ENCODE measurements around the gene LLPH.

Gene LLPH

DNA sequence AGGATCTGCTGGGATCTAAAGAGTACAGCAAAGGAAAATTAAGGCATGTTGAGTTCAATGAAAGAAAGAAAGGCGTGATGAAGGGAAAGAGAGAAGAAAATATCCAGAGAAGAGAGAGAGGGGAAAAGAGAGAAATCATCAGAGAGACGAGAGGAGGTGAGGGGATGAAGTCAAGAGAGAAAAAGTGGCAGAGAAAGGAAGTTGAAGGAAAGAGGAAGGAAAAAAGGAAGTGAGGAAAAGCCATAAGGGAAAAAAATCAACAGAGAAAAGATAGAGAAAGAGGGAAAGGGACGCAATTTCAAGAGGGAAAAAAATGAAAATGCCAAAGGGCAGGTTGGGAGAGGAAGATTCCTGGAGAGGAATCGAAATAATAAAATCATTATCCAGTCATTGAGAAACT is 40.4 kb downstream of the LLPH start:
- DNase-seq (ENCODE audit: low spot score), result no peak

DNA sequence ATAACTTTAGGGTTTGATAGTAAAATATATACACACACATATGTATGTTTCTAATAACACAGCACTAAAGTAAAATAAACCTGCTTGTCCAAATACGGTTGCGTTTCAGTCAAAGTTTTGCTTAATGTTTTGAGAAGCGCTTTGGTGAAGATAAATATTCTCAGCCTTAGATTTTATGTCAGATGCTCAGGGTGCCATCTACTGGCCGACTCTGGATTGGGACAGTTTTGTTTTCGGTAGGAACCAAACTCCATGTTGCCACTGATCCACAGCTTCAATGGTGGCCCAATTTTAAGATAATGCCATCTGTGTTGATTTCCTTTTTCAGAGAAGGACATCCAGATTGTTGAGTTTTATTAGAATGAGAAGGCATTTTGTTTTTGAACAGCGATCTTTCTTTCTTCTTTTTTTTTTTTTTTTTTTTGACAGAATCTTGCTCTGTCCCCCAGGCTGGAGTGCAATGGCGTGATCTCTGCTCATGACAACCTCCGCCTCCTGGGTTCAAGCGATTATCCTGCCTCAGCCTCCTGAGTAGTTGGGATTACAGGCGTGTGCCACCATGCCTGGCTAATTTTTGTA is 43.1 kb downstream of the LLPH start:
- DNase-seq (ENCODE audit: low spot score), result peak; percentile 74

DNA sequence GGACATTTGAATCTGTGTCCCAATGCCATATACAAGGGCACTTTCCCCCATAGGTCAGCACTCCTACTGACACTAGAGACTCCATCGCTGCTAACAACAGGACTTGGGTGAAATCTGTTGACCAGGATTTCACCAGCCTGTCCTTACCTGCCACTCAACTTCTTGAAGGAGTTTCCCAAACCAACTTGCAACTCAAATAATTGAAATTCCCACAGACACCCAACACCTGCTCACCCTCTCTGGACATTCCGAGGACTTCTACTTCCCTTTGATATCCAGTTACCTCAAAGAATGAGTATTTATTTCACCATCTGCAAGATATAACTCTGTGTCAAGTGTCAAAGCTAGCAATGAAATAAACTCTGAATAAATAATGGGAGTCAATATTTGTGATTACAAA is 44.6 kb downstream of the LLPH start:
- DNase-seq (ENCODE audit: low spot score), result no peak

DNA sequence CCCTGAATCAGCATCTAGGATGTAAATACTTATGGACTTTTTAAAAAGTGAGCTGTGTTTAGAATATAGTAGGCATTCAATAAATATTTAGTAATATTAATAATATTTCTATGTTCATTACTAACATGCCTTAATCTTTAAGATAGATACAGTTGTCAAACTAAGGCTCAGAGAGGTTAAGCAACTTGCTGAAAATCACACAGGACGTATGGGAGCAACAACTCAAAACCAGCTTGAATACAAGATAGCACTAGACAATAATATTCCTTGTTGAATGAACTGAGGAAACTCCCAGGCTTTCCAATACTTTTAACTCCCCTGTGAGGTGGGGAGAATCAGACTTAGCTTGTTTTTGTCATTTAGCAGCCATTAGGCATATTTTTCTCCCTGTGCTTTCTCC is 45.3 kb downstream of the LLPH start:
- DNase-seq (ENCODE audit: low spot score), result no peak

DNA sequence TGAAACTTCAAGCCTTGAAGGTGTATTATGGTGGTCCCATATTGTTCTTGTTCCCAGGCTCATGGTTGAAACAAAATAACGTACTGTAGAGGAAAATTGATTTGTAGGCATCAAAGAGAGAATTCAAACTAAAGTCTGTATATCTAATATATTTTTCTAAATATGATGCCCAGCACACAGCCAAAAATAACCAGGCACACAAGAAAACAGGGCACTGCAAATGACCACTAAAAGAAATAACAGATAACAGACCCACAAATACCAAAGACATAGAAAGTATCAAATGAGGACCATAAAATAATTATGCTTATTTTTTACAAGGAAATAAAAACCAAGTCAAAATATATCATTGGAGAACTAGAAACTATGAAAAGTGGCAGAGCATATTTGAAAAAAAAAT is 46.8 kb downstream of the LLPH start:
- no peak for DNase-seq (ENCODE audit: low spot score)

DNA sequence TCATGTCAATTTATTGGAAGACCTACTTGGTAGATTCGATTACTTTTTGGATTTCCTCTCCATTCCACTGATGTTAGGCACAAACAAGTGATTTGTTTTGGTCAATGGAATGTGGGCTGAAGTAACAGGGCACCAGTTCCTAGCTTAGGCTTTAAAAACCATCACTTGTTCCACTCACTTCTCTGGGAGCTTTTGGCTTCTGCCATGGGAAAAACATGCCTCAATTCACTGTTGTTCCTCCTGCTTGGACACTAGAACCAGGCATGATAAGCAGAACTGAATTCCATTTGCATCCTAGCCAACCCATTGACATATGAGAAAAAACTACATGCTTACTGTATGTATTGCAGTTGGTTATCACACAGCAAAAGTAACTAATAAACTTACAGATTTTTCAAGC is 47.8 kb downstream of the LLPH start:
- no peak for DNase-seq (ENCODE audit: low spot score)

DNA sequence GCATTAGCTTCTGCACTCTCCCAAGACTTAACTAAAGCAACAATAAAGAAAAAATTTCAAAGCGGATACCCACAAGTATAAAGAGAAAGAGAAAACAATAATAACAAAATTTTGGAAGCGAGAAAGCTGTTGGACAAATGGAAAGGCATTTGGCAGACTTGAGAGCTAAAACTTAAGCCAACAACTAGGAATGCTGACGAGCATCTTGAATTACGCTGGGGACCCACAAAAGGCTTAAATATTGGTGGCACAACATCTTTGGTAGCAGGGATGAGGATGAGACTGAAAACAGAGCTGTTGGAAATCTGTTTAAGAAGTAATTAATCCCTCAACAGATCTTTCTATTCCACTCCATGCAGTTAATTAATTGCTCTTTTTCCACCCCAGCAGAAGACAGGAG is 49.8 kb downstream of the LLPH start:
- DNase-seq (ENCODE audit: low spot score), result no peak

DNA sequence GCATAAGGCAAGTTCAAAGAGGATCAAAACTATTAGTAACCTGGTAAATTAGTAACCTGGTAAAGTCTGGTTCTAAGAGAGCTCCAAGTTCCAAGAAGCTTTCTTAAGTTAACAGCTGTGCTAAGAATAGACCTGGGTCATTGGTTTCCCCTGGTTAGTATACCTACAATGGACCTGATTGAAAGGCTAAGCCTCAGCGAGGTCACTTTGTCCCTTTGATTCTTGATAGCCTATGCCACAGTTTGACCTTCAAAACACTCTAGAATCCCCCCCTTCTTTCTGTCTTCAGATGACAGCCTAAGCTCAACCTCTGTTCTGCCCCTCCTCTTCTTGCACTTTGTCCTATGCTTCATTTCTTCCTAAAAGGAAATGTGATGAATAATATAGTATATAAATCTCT is 53.0 kb downstream of the LLPH start:
- DNase-seq (ENCODE audit: low spot score), result no peak

DNA sequence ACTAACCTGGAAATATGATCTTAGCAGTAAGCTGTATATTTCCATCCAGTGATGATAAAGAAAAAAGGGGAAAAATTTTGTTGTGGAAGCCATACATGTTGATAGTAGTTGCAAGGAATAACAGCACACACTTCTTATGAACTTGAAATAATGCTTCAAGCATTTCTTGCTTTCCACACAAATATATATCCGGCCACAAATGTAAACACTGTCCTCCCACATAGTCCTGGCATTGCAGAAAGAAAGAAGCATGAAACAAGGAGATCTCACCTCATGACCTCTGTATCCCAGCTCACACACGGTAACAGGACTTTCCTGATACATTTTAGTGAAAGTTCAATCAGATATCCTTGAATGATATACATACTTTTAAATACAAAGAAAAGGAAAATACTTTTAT is 56.0 kb downstream of the LLPH start:
- DNase-seq (ENCODE audit: low spot score), result no peak

DNA sequence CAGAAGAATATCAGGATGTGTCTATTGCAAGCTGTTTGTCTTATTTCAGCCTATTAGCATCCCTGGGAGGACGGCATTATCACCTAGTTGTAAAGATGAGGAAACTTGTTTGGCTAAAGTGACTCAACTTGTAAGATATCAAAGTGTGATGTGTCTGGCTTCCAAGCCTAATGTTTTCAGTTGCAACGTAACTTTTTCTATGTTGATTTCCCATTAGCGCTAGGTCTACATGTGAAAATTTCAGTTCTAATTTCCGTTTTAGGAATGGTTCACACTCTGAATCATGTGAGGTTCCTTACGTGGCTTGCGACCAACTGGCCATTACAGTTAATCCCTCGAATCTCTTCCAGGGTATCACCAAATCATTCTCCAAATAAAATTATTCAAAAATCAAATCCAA is 58.0 kb downstream of the LLPH start:
- DNase-seq (ENCODE audit: low spot score), result no peak

DNA sequence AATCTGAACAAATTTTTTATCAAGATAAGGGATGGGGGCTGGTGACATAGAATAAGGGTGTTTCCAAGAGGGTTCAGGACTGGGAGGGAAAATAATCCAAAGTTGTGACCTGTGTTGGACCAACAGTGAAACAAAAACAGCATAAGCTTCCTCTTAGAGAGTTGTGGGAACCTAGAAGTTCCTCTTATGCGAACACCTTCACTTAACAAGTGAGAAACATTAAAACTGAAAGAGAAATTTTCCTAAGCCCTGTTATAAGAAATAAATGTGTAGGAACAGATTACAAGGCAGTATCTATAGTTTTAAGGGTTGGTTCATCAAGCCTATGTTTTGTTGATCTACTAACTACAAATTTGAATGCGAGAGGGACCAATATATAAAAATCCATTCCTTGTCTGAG is 58.4 kb downstream of the LLPH start:
- no peak for DNase-seq (ENCODE audit: low spot score)

DNA sequence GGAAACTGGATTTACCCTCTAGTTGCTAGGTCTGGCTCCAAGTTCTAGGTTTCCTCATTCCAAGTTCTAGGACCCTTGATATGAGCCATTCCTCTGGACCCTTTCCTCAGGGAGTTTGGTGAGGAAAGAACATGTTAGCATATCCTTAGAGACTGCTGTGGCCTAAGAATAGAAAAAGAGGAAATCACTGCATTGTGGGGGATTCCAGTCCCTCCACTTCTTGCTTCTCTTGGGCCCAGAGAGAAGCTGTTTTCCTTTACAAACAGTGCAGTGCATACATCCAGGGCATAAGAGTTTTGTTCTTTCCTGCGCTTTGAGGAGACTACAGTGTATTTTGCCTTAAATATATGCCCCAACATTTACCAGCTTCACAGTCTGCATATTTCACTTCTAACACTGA is 59.0 kb downstream of the LLPH start:
- no peak for DNase-seq (ENCODE audit: low spot score)

DNA sequence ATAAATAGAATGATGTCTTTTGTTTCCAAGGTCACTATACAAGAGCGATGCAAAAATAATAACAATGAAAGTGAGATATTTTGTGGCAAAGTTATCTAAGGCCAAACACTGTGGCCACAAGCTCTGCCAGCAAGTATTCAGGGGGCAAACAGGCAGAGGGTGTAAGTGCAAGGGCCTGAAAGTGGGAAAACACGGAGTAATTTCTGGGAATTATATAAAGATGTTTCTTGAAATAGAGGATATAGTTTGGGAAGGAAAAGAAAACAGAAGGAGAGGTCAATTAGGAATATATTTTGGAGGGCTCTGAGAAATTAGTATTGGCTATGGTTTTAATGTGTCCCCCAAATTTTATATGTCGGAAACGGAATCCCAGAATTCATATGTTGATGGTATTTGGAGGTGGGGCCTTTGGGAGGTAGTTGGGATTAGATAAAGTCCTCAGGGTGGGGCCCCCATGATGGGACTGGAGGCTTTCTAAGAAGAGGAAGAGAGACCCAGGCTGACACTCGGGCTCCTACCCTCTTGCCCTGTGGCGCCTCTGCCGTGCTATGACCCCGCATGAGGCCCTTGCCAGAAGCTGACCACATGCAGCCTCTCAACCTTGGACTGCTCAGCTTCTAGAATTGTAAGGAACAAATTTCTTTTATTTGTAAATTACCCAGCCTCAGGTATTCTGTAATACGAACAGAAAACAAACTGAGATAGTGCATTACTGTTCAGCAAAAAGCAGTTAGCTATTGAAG is 60.0 kb downstream of the LLPH start:
- DNase-seq (ENCODE audit: low spot score), result no peak

DNA sequence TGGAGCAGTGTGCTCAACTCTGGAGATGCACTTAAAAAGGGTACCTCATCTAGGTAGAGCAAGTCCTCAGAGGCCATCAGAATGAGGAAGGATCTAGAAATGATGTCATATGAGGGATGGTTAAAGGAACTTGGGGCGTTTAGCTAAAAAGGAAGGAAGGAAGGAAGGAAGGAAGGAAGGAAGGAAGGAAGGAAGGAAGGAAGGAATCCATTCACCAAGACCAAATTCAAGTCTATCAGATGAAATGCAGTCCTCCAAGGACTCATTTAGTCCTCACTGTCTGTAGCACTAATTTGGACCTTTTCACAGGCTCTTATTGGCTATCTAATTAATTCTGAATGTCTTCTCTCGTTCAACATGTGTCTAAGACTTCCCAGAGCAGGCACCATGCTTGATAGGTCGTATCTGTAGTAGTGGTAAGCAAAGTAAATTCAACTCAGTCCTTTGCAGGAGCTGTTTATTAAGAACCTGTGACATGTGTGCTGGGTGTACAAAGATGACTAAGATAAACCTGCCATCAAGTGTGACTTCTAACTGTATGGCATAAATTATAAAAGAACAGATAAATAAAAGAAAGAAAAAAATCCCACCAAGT is 63.5 kb downstream of the LLPH start:
- DNase-seq (ENCODE audit: low spot score), result no peak
